Stimulated activated naive CD8-positive, alpha-beta T cell treated with anti-CD3 and anti-CD28 coated beads, Interleukin-15, Interleukin-2, amounts not matched to agents 100 ng/mL and 50 ng/mL, for 24 hours (primary cell): ENCODE measurements around the gene ZNF467.

Experiments used
- H3K27ac Mint-ChIP-seq: one replicate; pipeline ENCODE4 v1.8.0; 2021; ENCODE audit warnings: mild to moderate bottlenecking, mixed read lengths
- H3K27me3 Mint-ChIP-seq: one replicate; pipeline ENCODE4 v1.8.0; 2021; ENCODE audit warnings: mixed read lengths
- H3K36me3 Mint-ChIP-seq: one replicate; pipeline ENCODE4 v1.8.0; 2021; ENCODE audit warnings: low read depth, mixed read lengths
- H3K4me1 Mint-ChIP-seq: one replicate; pipeline ENCODE4 v1.8.0; 2021; ENCODE audit warnings: low read depth, mixed read lengths
- H3K4me3 Mint-ChIP-seq: one replicate; pipeline ENCODE4 v1.8.0; 2021; ENCODE audit warnings: mild to moderate bottlenecking, mixed read lengths
- H3K9me3 Mint-ChIP-seq: one replicate; pipeline ENCODE4 v1.8.0; 2021; ENCODE audit warnings: mixed read lengths

ZNF467 gene

DNA sequence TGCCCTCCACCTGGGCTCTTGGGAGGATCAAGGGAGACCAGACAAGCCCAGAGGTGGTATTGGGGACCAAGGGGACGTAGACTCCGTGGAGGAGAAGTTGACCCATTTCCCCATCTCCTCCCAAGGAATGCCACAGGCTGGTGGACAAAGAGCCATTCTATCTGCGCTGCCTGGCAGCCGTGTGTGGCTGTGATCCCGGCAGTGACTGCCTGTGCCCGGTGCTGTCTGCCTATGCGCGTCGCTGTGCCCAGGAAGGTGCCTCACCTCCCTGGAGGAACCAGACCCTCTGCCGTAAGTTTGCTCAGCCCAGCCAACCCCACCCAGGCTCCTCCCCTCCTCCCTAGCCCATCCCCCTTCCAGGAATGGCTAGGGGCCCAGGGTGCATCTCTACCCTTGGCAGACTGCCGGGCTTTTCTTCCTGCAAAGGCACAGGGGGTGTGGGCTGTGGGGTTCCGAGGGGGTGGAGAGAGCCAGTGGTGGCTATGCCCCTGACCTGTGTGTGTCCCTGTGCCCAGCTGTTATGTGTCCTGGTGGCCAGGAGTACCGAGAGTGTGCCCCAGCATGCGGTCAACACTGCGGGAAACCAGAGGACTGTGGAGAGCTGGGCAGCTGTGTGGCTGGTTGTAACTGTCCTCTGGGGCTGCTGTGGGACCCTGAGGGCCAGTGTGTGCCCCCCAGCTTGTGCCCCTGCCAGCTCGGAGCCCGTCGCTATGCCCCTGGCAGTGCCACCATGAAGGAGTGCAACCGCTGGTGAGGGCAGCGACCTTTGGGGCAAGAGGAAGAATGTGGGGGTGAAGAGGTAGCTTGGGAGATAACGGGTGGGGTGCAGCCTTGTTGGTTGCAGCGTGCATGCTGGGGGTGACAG lies 10.2 kb upstream of the ZNF467 start:
- Mint-ChIP-seq H3K4me1 (no peaks in the 10 kb centered on the region), H3K27ac (no peak overlapping the region), H3K36me3 (no peaks in the 10 kb centered on the region), H3K9me3 (no peaks in the 10 kb centered on the region), H3K4me3 (no peak overlapping the region), H3K27me3 (no peaks in the 10 kb centered on the region)

- no peaks in the 10 kb centered on the region for H3K27me3 Mint-ChIP-seq
- no peaks in the 10 kb centered on the region for H3K36me3 Mint-ChIP-seq
- no peaks in the 10 kb centered on the region for H3K9me3 Mint-ChIP-seq
- H3K27ac Mint-ChIP-seq: no peak overlapping the region
- no peak overlapping the region for H3K4me3 Mint-ChIP-seq
- H3K4me1 Mint-ChIP-seq: no peaks in the 10 kb centered on the region
Measured at GRCh38 chr7:149782682-149783345, 9.4 kb upstream of the ZNF467 start.

DNA sequence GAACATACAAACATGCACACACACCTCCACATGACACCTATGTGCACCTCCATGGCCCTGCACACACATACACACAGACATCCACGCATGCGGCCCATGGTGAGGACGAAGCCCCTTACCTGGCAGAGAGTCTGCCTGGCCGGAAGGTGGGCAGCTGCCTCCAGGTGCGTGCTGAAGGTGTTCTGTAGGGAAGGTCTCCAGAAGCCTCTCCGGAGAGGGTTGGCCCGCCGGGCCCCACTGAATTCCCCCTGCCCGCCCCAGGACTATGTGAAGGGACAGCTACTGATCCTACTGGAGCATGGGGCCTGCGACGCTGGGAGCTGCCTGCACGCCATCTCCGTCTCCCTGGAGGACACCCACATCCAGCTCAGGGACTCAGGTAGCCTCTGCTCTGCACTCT lies 8.5 kb upstream of the ZNF467 start:
- Mint-ChIP-seq H3K27me3 (no peaks in the 10 kb centered on the region), H3K4me1 (no peaks in the 10 kb centered on the region), H3K4me3 (no peak overlapping the region), H3K9me3 (no peaks in the 10 kb centered on the region), H3K36me3 (no peaks in the 10 kb centered on the region), H3K27ac (no peak overlapping the region)

DNA sequence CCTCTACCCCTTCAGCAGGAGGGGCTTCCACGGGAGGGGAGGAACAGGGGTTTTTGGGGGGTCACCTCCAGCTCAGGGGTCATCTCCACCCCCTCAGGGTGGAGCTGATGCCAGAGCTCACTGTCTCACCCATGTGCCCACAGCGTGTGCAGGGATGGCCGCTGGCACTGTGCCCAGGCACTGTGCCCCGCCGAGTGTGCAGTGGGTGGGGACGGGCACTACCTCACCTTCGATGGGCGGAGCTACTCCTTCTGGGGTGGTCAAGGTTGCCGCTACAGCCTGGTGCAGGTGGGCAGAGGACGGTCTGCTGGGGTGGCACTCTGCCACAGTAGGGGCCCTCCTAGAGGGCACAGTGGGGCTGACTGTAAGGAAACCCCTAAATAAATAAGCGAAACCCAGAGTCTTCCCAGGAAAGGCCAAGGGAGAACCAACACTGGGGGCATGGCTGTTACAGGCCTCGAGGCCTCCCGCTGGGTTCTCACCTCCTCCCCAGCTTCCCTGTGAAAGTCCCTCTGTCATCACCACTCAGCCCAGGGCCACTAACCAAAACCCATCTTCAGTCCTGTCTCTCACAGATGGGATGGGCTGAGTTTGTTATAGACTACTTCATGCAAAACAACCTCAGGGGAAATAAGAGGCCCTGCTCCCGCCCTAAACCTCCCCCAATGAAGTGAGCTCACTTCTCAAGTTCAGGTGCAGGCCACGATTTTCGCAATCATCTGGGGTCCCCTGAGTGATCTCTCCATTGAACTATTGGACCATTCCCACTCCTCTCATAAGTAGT lies 7.4 kb upstream of the ZNF467 start:
- Mint-ChIP-seq H3K27ac (no peak overlapping the region), H3K27me3 (no peaks in the 10 kb centered on the region), H3K9me3 (no peaks in the 10 kb centered on the region), H3K4me1 (no peaks in the 10 kb centered on the region), H3K36me3 (no peaks in the 10 kb centered on the region), H3K4me3 (no peak overlapping the region)

DNA sequence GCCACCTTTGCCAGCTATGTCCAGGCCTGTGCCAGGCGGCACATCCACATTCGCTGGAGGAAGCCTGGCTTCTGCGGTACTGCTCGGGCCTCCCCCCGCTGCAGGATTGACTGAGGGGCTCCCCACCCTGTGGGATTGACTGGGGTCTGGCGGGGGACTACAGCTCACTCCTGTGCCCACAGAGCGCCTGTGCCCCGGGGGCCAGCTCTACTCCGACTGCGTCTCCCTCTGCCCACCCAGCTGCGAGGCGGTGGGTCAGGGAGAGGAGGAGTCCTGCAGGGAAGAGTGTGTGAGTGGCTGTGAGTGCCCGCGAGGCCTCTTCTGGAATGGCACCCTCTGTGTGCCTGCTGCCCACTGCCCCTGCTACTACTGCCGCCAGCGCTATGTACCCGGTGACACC lies 6.7 kb upstream of the ZNF467 start:
- Mint-ChIP-seq H3K27ac (no peak overlapping the region), H3K4me1 (no peaks in the 10 kb centered on the region), H3K4me3 (no peak overlapping the region), H3K36me3 (no peaks in the 10 kb centered on the region), H3K9me3 (no peaks in the 10 kb centered on the region), H3K27me3 (no peaks in the 10 kb centered on the region)

- H3K4me1 Mint-ChIP-seq: no peaks in the 10 kb centered on the region
- no peak overlapping the region for H3K4me3 Mint-ChIP-seq
- H3K36me3 Mint-ChIP-seq: no peaks in the 10 kb centered on the region
- no peak overlapping the region for H3K27ac Mint-ChIP-seq
- no peaks in the 10 kb centered on the region for H3K9me3 Mint-ChIP-seq
- no peaks in the 10 kb centered on the region for H3K27me3 Mint-ChIP-seq
Measured at GRCh38 chr7:149779502-149779805, 6.1 kb upstream of the ZNF467 start.

GRCh38 chr7:149778696-149779501 lies 5.5 kb upstream of the ZNF467 start:
- no peaks in the 10 kb centered on the region for H3K4me1 Mint-ChIP-seq
- H3K36me3 Mint-ChIP-seq: no peaks in the 10 kb centered on the region
- no peak overlapping the region for H3K4me3 Mint-ChIP-seq
- no peaks in the 10 kb centered on the region for H3K9me3 Mint-ChIP-seq
- no peaks in the 10 kb centered on the region for H3K27me3 Mint-ChIP-seq
- H3K27ac Mint-ChIP-seq: no peak overlapping the region

- H3K4me3 Mint-ChIP-seq: no peak overlapping the region
- H3K9me3 Mint-ChIP-seq: no peaks in the 10 kb centered on the region
- no peak overlapping the region for H3K27ac Mint-ChIP-seq
- H3K4me1 Mint-ChIP-seq: no peaks in the 10 kb centered on the region
- no peaks in the 10 kb centered on the region for H3K27me3 Mint-ChIP-seq
- no peaks in the 10 kb centered on the region for H3K36me3 Mint-ChIP-seq
Measured at GRCh38 chr7:149778327-149778637, 4.9 kb upstream of the ZNF467 start.

DNA sequence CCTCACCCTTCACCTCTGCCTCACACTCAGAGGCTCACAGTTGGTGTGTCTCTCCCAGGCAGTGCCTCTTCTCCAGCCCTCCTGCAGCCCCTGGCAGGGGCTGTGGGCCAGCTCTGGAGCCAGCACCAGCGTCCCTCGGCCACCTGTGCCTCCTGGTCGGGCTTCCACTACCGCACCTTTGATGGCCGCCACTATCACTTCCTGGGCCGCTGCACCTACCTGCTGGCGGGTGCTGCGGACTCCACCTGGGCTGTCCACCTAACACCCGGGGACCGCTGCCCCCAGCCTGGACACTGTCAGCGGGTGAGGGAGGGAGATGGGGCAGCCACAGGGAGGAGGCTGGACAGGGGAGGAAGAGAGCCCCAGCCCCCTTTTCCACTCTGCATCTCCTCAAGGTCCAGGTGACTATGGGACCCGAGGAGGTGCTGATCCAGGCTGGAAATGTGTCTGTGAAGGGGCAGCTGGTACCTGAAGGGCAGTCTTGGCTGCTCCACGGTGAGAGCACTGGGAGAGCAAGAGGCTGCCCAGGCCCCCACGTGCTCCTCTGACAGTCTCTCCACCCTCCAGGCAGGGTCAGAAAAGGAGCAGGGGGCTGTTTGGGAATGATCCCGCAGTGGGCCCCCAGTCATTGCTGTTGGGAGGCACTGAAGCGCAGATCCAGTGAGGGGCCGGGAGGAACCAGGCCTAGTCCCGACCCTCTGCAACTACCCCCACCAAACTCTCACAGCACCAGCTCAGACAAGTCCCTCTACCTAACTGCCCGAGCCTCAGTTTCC lies 4.4 kb upstream of the ZNF467 start:
- Mint-ChIP-seq H3K36me3 (no peaks in the 10 kb centered on the region), H3K4me1 (no peaks in the 10 kb centered on the region), H3K9me3 (no peaks in the 10 kb centered on the region), H3K27me3 (no peaks in the 10 kb centered on the region), H3K27ac (no peak overlapping the region), H3K4me3 (no peak overlapping the region)

DNA sequence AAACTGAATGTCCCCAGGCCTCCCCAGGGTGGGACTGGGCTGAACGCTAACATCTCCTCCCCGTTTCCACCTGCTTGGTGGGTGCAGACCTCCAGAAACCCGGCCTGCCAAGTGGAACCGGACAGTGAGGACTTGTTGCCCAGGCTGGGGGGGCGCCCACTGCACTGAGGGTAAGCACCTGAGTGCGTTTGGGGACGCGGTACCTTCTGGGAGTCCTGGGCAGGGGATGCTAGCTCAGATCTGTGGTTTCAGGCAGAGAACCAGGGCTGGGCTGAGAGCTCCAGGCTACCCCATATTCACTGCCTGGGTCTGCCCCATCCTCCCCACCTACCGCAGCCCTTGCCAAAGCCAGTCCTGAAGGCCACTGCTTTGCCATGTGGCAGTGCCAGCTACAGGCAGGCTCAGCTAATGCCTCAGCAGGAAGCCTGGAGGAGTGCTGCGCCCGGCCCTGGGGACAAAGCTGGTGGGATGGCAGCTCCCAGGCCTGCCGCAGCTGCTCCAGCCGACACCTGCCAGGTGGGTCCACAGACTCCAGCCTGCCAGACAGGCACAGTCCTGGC lies 3.5 kb upstream of the ZNF467 start:
- Mint-ChIP-seq H3K27ac (no peak overlapping the region), H3K9me3 (no peaks in the 10 kb centered on the region), H3K27me3 (no peaks in the 10 kb centered on the region), H3K4me3 (no peak overlapping the region), H3K36me3 (no peaks in the 10 kb centered on the region), H3K4me1 (no peaks in the 10 kb centered on the region)

DNA sequence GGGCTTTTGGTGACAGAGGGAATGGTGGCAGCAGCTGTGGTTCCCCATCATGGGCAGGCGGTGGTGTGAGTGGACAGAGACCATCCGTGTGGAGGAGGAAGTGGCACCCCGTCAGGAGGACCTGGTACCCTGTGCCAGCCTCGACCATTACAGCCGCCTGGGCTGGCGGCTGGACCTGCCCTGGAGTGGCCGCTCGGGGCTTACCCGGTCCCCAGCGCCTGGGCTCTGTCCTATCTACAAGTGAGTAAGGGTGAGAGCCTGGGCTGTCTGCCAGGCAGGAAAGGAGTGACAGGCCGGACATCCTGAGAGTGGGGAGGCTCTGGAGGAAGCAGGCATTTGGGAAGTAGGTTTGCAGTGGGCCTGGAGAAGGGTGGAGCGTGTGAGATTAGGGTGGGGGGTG lies 2.9 kb upstream of the ZNF467 start:
- Mint-ChIP-seq H3K27me3 (no peaks in the 10 kb centered on the region), H3K36me3 (no peaks in the 10 kb centered on the region), H3K4me3 (no peak overlapping the region), H3K27ac (no peak overlapping the region), H3K9me3 (no peaks in the 10 kb centered on the region), H3K4me1 (no peaks in the 10 kb centered on the region)

DNA sequence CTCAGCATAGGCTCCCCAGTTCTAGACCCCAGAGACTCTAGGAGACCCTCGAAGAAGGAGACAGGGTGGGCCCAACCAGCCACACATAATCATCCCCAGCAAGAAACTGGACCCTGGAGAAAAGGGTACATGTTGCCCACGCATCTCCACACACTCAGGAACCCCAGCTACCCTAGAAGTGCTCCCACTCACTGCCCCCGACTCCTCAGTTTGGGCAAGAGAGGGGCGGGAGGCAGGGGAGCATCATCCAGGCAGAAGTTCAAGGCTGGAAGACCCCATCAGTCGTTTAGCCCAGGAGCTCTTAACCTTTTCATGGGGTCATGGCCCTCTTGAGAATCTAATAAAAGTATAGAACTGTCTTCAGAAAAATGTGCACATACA lies 1.8 kb upstream of the ZNF467 start:
- Mint-ChIP-seq H3K4me3 (no peak overlapping the region), H3K36me3 (no peaks in the 10 kb centered on the region), H3K27me3 (no peaks in the 10 kb centered on the region), H3K4me1 (no peaks in the 10 kb centered on the region), H3K27ac (no peak overlapping the region), H3K9me3 (no peaks in the 10 kb centered on the region)

- Mint-ChIP-seq H3K27ac (no peak overlapping the region), H3K9me3 (no peaks in the 10 kb centered on the region), H3K36me3 (no peaks in the 10 kb centered on the region), H3K4me1 (no peaks in the 10 kb centered on the region), H3K27me3 (no peaks in the 10 kb centered on the region), H3K4me3 (peak overlapping the region; percentile 55)
Measured at GRCh38 chr7:149774237-149775175, 1.1 kb upstream of the ZNF467 start.
